ENCODE data around the gene NAA35.
"Not testable (repeated sequence)": the region's sequence is repeated elsewhere in the genome, so short reads cannot be mapped to it uniquely, and the experiment has no call there.

NAA35 gene

DNA sequence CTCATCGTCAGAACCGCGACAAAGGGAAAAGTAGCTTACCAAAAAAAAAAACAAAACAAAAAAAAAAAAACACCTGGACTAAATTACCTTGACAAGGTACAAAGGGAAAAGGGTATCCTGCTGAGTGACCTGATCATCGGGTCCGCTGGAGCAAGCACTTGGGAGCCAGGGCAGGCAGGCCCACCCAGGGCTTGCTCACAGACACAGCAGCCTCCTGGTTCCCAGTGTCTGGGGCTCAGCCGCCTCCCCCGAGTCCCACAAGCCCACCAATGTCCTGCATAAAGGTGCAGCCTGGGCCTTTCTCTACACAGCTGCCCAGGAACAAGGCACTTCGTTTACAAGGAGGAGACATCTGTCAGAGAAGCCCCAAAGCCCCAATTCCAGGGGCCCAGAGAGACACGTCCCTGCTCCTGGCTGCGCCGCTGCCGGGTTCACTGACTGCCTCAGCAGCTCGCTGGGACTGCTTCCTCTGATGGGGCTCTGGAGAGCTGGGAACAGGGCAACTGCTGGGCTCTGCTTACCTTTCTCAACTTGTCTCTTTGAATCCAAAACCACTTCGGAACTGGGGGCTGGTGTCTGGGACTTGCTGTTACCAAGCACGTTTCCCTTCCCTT is 95.0 kb downstream of the NAA35 start:
- no peak for DNase-seq

DNA sequence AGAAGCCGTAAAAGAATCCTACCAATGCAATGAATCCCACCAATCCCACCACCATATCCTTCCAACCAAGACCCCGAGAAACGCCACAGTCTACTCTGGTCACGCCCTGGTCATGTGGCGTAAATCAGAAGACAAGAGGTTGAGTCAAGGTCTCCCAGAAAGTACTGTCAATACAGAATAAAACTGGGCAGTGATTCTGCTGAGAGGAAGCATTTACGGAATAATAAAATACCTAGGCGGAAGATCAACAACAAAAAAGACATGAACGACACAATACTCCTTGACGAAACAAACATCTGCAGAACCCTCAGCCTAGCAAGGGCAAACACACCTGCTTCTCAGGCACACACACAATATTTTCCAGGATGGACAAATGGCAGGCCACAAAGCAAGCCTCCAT is 95.6 kb downstream of the NAA35 start:
- DNase-seq, result no peak

GRCh38 chr9:86039991-86040860 is 99.3 kb downstream of the NAA35 start:
- DNase-seq, result no peak

DNA sequence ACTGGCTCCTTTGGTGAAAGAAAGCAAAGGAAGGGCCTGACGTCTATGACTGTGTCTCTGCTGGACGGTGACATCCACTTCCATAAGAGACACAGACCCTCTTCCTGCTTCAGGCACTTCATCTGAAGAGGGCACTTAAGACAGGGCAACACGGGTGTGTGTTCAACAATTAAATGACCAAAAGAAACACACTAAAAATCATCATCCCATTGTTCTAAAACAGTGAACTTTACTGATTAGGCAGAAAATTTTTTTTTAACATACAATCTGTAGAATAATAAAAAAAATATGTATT is 99.9 kb downstream of the NAA35 start:
- DNase-seq, result no peak

DNA sequence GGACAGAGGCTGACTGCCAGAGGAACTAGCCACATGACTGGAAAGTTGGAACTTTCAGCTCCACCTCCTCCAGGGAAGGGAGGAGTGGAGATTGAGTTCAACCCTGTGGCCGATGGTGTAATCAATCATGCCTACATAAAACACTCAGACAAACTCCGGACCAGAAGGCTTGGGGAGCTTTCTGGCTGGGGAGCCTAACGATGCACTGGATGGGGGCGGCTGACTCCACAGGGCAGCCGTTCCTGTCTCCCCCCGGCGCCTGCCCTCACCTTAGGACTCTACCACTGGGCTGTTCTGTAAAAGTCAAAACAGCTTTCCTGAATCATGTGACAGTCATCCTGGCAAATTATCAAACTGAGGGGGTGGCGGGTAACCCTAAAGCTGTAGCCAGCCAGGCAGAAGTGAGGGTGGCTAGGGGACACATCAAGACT is 100.4 kb downstream of the NAA35 start:
- no peak for DNase-seq

DNA sequence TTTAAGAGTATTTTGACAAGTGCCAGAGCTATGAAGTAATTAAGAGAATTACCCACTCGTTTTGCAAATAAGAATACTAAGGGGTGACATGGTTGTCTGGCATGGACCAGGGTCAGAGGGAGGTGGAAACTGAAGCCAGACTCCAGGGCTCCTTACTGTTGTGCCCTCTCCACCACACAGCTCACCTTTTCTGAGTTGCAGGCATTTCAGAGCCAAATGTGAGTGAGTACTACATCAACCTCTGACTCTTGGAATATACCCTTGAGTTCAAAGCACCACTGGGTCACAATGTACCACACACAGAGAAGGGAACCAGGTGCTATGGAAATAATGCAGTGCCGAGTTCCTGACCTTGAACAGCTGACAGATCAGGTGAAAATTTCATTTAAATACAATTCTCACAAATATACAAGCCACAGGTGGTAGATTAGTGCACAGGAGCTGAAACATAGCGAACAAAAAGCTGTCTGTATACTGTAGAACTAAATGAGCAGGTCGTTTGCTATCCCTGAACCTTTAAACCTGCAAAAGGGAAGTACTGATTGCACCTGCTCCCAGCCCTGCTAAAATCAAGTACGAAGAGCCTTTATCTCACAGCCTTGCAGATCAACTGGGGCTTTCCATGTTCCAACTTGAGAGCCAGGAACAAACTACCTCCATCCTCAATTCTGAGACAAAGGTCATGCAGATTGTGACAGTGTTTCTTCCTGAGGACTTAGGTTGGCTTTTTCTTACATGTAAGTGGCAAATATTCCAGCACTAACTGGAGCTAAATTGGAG is 101.4 kb downstream of the NAA35 start:
- no peak for DNase-seq

- DNase-seq, result no peak
Measured at GRCh38 chr9:86043586-86043985, 102.6 kb downstream of the NAA35 start.

DNA sequence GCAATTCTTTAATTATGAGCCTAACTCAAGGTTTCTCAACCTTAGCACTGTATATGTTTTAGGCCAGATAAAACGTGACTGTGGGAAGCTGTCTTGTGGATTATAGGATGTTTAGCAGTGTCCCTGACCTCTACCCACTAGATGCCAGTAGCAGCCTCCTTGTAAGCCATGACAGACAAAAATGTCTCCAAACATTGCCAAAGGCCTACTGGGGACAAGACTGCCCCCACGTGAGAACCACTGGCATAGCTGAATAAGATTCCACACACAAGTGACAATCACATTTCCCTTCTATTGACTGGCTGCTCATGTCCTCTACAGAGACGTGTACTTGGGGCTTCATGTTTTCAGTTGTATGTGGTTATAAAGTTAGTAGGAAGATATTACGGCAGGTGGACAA is 103.1 kb downstream of the NAA35 start:
- no peak for DNase-seq

DNA sequence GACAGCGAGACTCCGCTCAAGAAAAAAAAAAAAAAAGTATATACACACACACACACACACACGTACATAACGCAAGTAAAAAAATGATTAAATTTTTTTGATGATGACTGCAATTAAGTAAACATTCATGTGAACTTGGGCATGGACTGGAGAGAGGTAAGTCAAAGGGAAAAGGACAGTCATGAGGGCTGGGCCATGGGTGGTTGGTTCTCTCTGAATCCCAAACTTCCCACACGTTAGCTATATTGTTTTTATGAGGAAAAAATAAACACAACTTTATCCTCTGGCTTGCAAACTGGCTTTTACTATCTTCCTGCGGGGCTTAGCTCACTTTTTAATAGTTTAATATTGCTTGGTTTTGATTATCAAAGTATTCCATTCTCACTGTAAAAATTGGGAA is 104.7 kb downstream of the NAA35 start:
- no peak for DNase-seq

- DNase-seq, result no peak
Measured at GRCh38 chr9:86046071-86046636, 105.2 kb downstream of the NAA35 start.

GRCh38 chr9:86046930-86047341 is 106.0 kb downstream of the NAA35 start:
- DNase-seq, result no peak

- no peak for DNase-seq
Measured at GRCh38 chr9:86047361-86047760, 106.4 kb downstream of the NAA35 start.

DNA sequence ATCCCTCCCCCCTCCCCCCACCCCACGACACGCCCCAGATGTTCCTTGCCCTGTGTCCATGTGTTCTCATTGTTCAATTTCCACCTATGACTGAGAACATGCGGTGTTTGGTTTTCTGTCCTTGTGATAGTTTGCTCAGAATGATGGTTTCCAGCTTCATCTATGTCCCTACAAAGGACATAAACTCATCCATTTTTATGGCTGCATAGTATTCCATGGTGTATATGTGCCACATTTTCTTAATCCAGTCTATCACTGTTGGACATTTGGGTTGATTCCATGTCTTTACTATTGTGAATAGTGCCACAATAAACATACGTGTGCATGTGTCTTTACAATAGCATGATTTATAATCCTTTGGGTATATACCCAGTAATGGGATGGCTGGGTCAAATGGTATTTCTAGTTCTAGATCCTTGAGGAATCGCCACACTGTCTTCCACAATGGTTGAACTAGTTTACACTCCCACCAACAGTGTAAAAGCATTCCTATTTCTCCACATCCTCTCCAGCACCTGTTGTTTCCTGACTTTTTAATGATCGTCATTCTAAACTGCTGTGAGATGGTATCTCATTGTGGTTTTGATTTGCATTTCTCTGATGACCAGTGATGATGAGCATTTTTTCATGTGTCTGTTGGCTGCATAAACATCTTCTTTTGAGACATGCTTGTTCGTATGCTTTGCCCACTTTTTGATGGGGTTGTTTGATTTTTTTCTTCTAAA is 107.2 kb downstream of the NAA35 start:
- DNase-seq, result not testable (repeated sequence)

GRCh38 chr9:86052556-86053468 is 111.9 kb downstream of the NAA35 start:
- no peak for DNase-seq

DNA sequence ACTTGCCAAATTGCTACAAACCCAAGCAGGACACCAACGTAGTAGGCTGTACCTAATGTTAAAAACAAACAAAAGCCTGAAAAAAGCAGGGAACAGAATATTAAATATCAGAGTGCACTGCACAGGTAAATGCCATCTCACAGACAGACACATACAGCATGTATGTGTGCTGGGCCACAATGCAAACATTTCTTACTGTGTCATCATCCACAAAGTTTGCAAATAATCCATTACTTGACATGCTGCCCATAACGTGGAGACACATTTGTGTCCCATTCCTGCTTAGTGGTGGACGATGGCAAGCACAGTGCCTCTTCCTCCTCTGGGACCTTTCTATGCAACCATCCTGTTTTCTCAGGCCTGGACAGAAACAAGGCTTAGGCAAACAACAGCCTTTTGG is 113.7 kb downstream of the NAA35 start:
- no peak for DNase-seq

GRCh38 chr9:86057491-86057890 is 116.5 kb downstream of the NAA35 start:
- DNase-seq, result no peak

DNA sequence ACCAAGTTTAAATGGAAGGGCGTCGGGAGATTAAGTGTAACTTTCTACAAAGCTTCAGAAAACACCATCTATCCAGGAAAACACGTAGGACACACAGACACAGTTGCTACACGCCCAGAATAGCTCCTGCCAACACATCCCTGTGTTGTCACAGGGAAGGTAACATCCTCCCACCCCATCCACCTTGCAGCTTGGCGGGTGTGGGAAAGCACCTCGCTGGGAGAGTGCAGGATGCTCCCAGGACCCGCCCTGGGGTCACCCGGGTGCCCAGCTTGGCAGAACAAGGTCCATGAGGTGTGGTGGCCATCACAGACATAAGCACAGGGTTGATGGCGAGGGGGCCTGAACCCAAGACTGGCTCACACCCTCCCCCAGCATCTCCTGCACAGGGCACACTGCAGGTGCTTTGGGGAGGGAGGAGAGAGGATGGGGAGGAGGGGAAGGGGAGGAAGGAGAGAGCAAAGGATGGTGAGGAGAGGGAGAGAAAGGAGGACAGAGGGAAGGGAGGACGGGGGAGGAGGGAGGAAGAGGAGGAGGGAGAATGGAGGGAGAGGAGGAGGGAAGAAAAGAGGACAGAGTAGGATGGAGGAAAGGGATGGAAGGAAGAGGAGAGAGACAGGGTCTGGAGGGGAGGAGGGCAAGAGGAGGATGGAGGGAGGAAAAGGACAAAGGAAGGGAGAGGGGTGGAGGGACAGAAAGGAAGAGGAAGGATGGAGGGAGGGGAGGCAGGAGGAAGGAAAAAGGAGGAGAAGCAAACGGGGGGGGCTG is 121.2 kb downstream of the NAA35 start:
- DNase-seq, result no peak

DNA sequence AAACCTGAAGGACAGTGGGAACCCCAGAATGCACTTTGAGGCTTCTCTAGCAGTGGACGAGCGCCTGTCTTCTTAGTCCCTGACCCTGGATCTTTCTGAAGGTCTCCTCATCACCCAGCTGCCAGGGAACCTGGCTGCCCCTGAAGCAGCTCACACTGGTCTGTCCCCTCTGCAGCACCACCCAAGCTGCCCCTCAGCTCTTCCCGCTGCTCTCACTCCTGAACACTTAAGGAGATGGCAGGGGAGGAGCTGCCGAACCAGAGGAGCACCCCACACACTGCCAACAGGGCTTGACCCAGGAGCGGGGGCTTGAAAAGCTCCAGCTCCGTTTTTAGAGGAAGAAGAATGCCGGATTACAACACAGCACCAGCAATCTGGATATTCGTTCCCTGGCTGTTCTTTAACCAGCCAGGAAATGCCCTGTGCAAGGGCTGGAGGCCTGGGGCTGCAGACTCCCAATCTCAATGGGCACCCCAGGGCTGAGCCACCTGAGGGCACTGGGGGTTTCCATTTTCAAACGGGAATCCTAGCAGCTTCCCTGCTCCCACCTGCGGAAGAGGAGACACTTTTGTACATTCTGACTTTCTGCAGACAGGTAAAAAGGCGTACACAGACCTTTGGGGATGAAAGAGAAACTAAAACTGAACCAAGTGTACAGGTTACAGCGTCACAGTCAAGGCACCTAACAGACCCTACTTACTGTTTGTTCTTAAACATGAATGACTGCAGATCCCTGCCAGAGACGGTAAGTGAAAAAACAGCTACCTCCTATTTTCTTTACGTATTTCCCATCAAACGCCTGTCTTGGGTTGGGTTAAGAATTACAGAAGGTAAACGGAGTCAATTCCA is 122.1 kb downstream of the NAA35 start:
- DNase-seq, result no peak

DNA sequence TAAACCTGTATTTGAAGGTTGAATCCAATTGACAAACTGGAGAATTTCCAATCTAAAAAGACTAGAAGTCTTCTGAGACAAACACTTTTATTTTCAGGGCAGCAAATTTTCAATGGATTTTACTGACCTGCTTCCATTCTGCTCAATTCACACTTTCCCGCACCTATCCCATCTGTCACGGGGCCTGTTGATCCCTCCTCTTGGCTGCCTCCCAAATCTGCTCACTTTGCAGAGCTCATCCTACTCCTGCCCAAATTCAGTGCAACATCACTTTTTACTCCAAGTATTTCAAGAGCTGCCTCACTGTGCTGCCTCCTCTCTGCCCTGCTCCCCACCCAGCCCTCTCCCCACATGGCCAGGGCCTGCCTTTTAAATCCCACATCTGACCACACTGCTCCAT is 123.3 kb downstream of the NAA35 start:
- DNase-seq, result no peak
